Effector CD4-positive, alpha-beta T cell (primary cell): ENCODE results near the gene GIPC3.

ENCODE experiments used
- DNase-seq: peaks from one replicate; pipeline ENCODE4 v3.0.0-alpha.2; 2020
- total RNA-seq: gene quantifications from one replicate; lab custom pipeline; 2026; lab: John Stamatoyannopoulos, UW

Gene GIPC3
- total RNA-seq, result 2.4 reads per million, percentile 7 among the genes with 10 or more reads in this experiment

GRCh38 chr19:3585301-3586126, at the start of gene GIPC3:
Gene GIPC3 (plus strand): TSS chr19:3585478. CDS start chr19:3585598, 120 bp downstream.
- DNase-seq, result no peak

GRCh38 chr19:3535563-3535965, 49.7 kb upstream of the GIPC3 start:
- DNase-seq, result no peak

GRCh38 chr19:3535981-3536380, 49.3 kb upstream of the GIPC3 start:
- no peak for DNase-seq

- DNase-seq, result no peak
These were observed 48.7 kb upstream of the GIPC3 start for GRCh38 chr19:3536429-3537100.

GRCh38 chr19:3537101-3537437, 48.2 kb upstream of the GIPC3 start:
- no peak for DNase-seq

GRCh38 chr19:3537438-3538240, 47.6 kb upstream of the GIPC3 start:
- no peak for DNase-seq

- DNase-seq, result no peak
These were observed 46.9 kb upstream of the GIPC3 start for GRCh38 chr19:3538258-3538929.

- no peak for DNase-seq
These were observed 46.1 kb upstream of the GIPC3 start, which contains the start of gene TEKTIP1 for GRCh38 chr19:3538965-3539755. Gene TEKTIP1 (plus strand): TSS chr19:3539174. CDS start chr19:3539178, 4 bp downstream.

- DNase-seq, result no peak
These were observed 45.5 kb upstream of the GIPC3 start for GRCh38 chr19:3539756-3540118.

- DNase-seq, result no peak
These were observed 41.9 kb upstream of the GIPC3 start for GRCh38 chr19:3543150-3544057.

GRCh38 chr19:3544058-3544376, 41.3 kb upstream of the GIPC3 start:
- no peak for DNase-seq

- DNase-seq, result peak; percentile 78
These were observed 40.3 kb upstream of the GIPC3 start for GRCh38 chr19:3544742-3545668.

GRCh38 chr19:3545669-3546034, 39.6 kb upstream of the GIPC3 start:
- DNase-seq, result no peak

- no peak for DNase-seq
These were observed 39.2 kb upstream of the GIPC3 start for GRCh38 chr19:3546119-3546518.

GRCh38 chr19:3547301-3547731, 38.0 kb upstream of the GIPC3 start:
- peak; percentile 29 for DNase-seq

GRCh38 chr19:3547767-3548282, 37.5 kb upstream of the GIPC3 start:
- DNase-seq, result no peak

- no peak for DNase-seq
These were observed 36.7 kb upstream of the GIPC3 start for GRCh38 chr19:3548606-3549005.

GRCh38 chr19:3549816-3550215, 35.5 kb upstream of the GIPC3 start:
- no peak for DNase-seq

GRCh38 chr19:3550947-3551791, 34.1 kb upstream of the GIPC3 start:
- no peak for DNase-seq
